T-helper 17 cell (primary cell): Measurements from ENCODE around the gene ARHGEF28. TPM values are rescaled to one million over a fixed set of nuclear protein-coding genes. Genes with fewer than 3 reads are reported as not detected.

Experiments used
- ATAC-seq: fragments of 150-1000 bp; cut with Tn5 transposase; 2 replicates; pipeline ENCODE4 v1.10.0; 2021; ENCODE audit warnings: mild to moderate bottlenecking, moderate library complexity
- DNase-seq, 3 donors: peaks; one replicate each; pipeline versions ENCODE4 v3.0.0 to v3.0.0-alpha.2; 2020 to 2021
- H3K9me3 ChIP-seq: one replicate; pipeline ENCODE4 v1.7.0; 2013; ENCODE audit warnings: low read length, mild to moderate bottlenecking; ENCODE audit not compliant: control insufficient read depth, poor library complexity, severe bottlenecking
- H3K27ac Mint-ChIP-seq: one replicate; pipeline ENCODE4 v1.8.0; 2022; ENCODE audit warnings: mild to moderate bottlenecking, moderate library complexity, mixed read lengths
- H3K27me3 Mint-ChIP-seq: one replicate; pipeline ENCODE4 v1.8.0; 2022; ENCODE audit warnings: mixed read lengths
- H3K36me3 Mint-ChIP-seq: one replicate; pipeline ENCODE4 v1.8.0; 2022; ENCODE audit warnings: low read depth, mixed read lengths
- H3K4me1 Mint-ChIP-seq: one replicate; pipeline ENCODE4 v1.8.0; 2022; ENCODE audit warnings: mild to moderate bottlenecking, mixed read lengths
- H3K4me3 Mint-ChIP-seq: one replicate; pipeline ENCODE4 v1.8.0; 2022; ENCODE audit warnings: mild to moderate bottlenecking, moderate library complexity, mixed read lengths
- total RNA-seq, 4 donors: library from RNA in 2 of 4; stranded (reverse) in 2 of 4; gene quantifications; one replicate each; pipeline ENCODE4 v1.2.3 and lab custom pipeline; 2022 to 2026

The ARHGEF28 gene
- total RNA-seq (under 1 TPM; 0.05 to 0.16 TPM), total RNA-seq (lab: John Stamatoyannopoulos, UW) (0.08 to 0.35 reads per million in 2 donors)

GRCh38 chr5:73625944-73626811, at the start of gene ARHGEF28:
Gene ARHGEF28 (plus strand): TSS chr5:73626196. CDS start chr5:73684852, 58,656 bp downstream.
- Mint-ChIP-seq H3K4me1 (peaks cover 2% of the 10 kb centered on the region), H3K27me3 (peaks cover 46% of the 10 kb centered on the region), H3K36me3 (peaks cover 2% of the 10 kb centered on the region), H3K4me3 (peak within 1 kb of the TSS; percentile 72), H3K27ac (no peak within 1 kb of the TSS)
- ATAC-seq = peak; percentile 60
- peak in 1 of 3 donors; percentile 12 for DNase-seq
- H3K9me3 ChIP-seq = no peaks in the 10 kb centered on the region

GRCh38 chr5:73582285-73583145, 43.5 kb upstream of the ARHGEF28 start:
- Mint-ChIP-seq H3K4me1 (no peaks in the 10 kb centered on the region), H3K36me3 (peaks cover 6% of the 10 kb centered on the region), H3K27ac (no peak overlapping the region), H3K4me3 (no peak overlapping the region), H3K27me3 (no peaks in the 10 kb centered on the region)
- ATAC-seq (no peak), DNase-seq (no peak)
- no peaks in the 10 kb centered on the region for H3K9me3 ChIP-seq

DNA sequence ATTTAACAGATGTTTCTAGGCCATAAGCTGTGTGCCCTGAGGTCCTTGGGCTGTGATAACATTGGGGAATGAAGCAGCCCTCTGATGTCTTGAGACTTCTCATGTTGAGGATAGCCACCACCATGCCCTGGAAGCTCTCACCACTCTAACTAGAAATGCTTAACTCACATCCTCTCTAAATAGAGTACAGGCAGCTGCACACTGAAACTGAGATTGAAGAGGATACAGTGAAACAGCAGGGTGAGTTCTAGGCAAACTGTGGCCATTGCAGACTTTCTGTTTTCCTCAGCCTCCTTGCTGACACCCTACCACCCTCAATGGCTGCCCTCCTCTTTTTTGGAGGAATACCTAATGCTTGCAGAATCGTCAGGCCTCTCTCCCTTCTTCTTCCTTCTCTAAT, 38.1 kb upstream of the ARHGEF28 start:
- Mint-ChIP-seq H3K27me3 (peaks cover 12% of the 10 kb centered on the region), H3K4me1 (no peaks in the 10 kb centered on the region), H3K27ac (no peak overlapping the region), H3K4me3 (no peak overlapping the region), H3K36me3 (no peaks in the 10 kb centered on the region)
- no peaks in the 10 kb centered on the region for H3K9me3 ChIP-seq
- ATAC-seq (no peak), DNase-seq (no peak)

DNA sequence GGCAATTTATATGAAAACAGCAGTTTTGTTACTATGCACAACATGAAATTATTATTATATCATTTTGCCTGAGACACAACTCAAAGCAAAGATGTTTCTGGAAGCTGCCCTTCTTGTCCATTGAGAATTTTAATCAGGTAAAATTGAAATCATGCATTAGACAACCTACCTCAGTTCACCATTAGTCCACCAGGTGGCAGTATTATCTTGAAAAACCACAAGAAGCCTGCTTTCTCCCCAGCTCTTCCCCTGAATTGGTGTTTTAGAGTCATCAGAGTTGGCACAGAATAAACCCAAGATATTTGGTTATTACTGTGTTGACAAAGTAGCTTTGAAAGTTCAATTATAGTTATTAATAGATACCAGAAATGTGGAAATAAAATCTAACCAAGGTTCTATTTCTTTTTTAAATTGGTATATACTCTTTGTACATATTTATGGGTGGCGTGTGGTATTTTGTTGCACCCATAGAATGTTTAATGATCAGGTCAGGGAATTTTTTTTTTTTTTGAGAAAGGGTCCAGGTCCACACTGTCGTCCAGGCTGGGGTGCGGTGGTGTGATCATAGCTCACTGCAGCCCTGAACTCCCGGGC, 34.8 kb upstream of the ARHGEF28 start:
- H3K27ac Mint-ChIP-seq = no peak overlapping the region
- H3K36me3 Mint-ChIP-seq = no peaks in the 10 kb centered on the region
- ATAC-seq (peak; percentile 78), DNase-seq (peak in 1 of 3 donors; percentile 23)
- H3K9me3 ChIP-seq = no peaks in the 10 kb centered on the region
- no peak overlapping the region for H3K4me3 Mint-ChIP-seq
- H3K27me3 Mint-ChIP-seq = peaks cover 16% of the 10 kb centered on the region
- no peaks in the 10 kb centered on the region for H3K4me1 Mint-ChIP-seq

GRCh38 chr5:73591698-73592501, 34.1 kb upstream of the ARHGEF28 start:
- Mint-ChIP-seq H3K36me3 (no peaks in the 10 kb centered on the region), H3K27me3 (peaks cover 16% of the 10 kb centered on the region), H3K4me3 (no peak overlapping the region), H3K4me1 (no peaks in the 10 kb centered on the region), H3K27ac (no peak overlapping the region)
- DNase-seq = no peak
- ATAC-seq = peak; percentile 8
- H3K9me3 ChIP-seq = no peaks in the 10 kb centered on the region

- Mint-ChIP-seq H3K36me3 (no peaks in the 10 kb centered on the region), H3K4me1 (no peaks in the 10 kb centered on the region), H3K4me3 (no peak overlapping the region), H3K27me3 (peaks cover 16% of the 10 kb centered on the region), H3K27ac (no peak overlapping the region)
- DNase-seq (no peak), ATAC-seq (no peak)
- H3K9me3 ChIP-seq = no peaks in the 10 kb centered on the region
Observed at GRCh38 chr5:73592551-73592950, 33.4 kb upstream of the ARHGEF28 start.

GRCh38 chr5:73596705-73597328, 29.2 kb upstream of the ARHGEF28 start:
- no peak for DNase-seq

GRCh38 chr5:73599380-73599779, 26.6 kb upstream of the ARHGEF28 start:
- Mint-ChIP-seq H3K4me3 (no peak overlapping the region), H3K4me1 (no peaks in the 10 kb centered on the region), H3K36me3 (no peaks in the 10 kb centered on the region), H3K27ac (no peak overlapping the region), H3K27me3 (peaks cover 7% of the 10 kb centered on the region)
- H3K9me3 ChIP-seq = no peaks in the 10 kb centered on the region
- DNase-seq (no peak), ATAC-seq (no peak)

More at GRCh38 chr5:73596705-73597328, 29.2 kb upstream of the ARHGEF28 start:
- peaks cover 22% of the 10 kb centered on the region for H3K27me3 Mint-ChIP-seq
- H3K36me3 Mint-ChIP-seq = no peaks in the 10 kb centered on the region
- no peak overlapping the region for H3K4me3 Mint-ChIP-seq
- no peaks in the 10 kb centered on the region for H3K9me3 ChIP-seq
- no peak overlapping the region for H3K27ac Mint-ChIP-seq
- no peak for ATAC-seq
- H3K4me1 Mint-ChIP-seq = no peaks in the 10 kb centered on the region

GRCh38 chr5:73603998-73604397, 22.0 kb upstream of the ARHGEF28 start:
- Mint-ChIP-seq H3K27ac (no peak overlapping the region), H3K4me3 (no peak overlapping the region), H3K27me3 (peaks cover 25% of the 10 kb centered on the region), H3K4me1 (peaks cover 3% of the 10 kb centered on the region), H3K36me3 (no peaks in the 10 kb centered on the region)
- ATAC-seq = no peak
- no peaks in the 10 kb centered on the region for H3K9me3 ChIP-seq
- DNase-seq = no peak

DNA sequence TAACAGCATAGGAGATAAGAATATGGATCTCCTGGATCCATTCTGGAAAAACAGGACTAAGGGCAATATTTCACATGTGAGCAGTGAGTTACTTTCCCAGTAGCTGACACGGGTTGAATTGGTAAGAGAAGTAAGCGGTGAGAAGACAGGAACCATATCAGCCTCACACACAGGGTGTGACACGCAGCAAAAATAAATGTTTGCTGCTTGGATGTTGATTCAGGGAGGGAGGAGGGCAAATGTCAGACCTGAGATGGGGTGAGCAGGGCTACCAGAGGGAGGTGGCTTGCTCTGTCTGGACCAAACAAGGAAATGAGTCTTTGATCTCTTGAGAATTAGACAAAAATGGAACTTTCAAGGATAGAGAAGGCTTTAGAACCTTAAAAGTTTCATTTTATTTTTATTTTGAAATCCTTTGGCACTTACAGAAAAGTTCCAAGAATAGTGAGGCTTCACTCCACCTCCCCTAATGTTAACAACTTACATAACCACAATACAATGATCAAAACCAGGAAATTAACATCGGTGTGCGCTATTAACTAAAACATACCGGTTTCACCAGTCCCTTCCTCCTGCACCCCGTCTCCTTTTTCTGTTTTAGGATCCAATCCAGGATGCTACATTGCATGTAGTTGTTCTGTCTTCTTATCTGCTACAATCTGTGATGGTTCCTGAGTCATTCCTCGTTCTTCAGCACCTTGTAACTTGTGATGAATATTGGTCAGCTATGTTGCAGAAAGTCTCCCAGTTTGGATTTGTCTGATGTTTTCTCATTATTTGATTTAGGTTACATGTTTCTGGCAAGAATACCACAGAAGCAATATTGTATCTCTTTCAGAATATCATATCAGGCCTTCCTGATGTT, 20.5 kb upstream of the ARHGEF28 start:
- H3K27me3 Mint-ChIP-seq = peaks cover 25% of the 10 kb centered on the region

DNA sequence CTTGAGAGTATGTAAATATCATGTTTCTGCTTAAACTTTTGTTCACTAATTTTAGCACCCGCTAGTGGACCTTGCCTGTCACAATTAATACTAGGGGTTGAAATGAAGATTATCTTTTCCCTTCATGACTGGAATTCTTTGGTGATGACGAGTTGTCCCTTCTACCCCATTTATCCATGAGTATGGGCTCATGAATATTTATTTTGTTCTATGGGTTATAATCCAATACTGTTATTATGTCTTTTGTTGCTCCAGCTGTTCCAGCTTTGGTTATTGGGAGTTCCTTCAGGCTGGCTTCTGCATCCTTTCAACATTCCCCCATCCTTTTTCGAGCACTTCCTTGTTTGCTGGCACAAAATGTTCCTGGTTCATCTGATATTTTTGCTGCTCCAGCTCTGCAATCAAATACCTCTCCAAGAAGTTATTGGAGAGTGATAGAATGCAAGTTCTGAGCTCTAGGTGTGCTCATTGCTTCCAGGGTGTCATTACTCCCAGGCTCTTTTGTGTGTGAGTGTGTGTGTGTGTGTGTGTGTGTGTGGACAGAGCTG, 19.7 kb upstream of the ARHGEF28 start:
- peaks cover 3% of the 10 kb centered on the region for H3K4me1 Mint-ChIP-seq
- no peaks in the 10 kb centered on the region for H3K9me3 ChIP-seq
- no peak overlapping the region for H3K4me3 Mint-ChIP-seq
- peaks cover 34% of the 10 kb centered on the region for H3K27me3 Mint-ChIP-seq
- ATAC-seq = no peak
- H3K36me3 Mint-ChIP-seq = no peaks in the 10 kb centered on the region
- DNase-seq = no peak
- H3K27ac Mint-ChIP-seq = no peak overlapping the region

More for the DNA sequence above, 20.5 kb upstream of the ARHGEF28 start:
- Mint-ChIP-seq H3K27ac (no peak overlapping the region), H3K4me1 (peaks cover 3% of the 10 kb centered on the region), H3K4me3 (no peak overlapping the region), H3K36me3 (no peaks in the 10 kb centered on the region)
- no peak for DNase-seq
- no peaks in the 10 kb centered on the region for H3K9me3 ChIP-seq
- ATAC-seq = no peak
